Transverse colon (tissue), 4 donors: ENCODE results near the gene HIVEP3. TPM values are rescaled to one million over a fixed set of nuclear protein-coding genes. Genes with fewer than 3 reads are reported as not detected.

Experiments
- DNase-seq: peaks from one replicate; pipeline ENCODE4 v3.0.0-alpha.2; 2019
- H3K27ac ChIP-seq, 4 donors: fragments of 200-600 bp; sonication (generic); 2 replicates each; pipeline ENCODE4 v1.5.1; 2016 to 2018; ENCODE audit warnings: inconsistent platforms in 4 of 4
- H3K27me3 ChIP-seq: fragments of 200-600 bp; sonication (generic); 2 replicates; pipeline ENCODE4 v1.5.1; 2017; ENCODE audit warnings: inconsistent platforms
- H3K36me3 ChIP-seq, 4 donors: fragments of 200-600 bp; sonication (generic); 2 replicates each; pipeline ENCODE4 v1.5.1; 2017 to 2019; ENCODE audit warnings: inconsistent platforms in 4 of 4
- H3K4me1 ChIP-seq, 4 donors: fragments of 200-600 bp; sonication (generic); 2 replicates each; pipeline ENCODE4 v1.5.1; 2017 to 2020; ENCODE audit warnings: inconsistent platforms in 4 of 4
- H3K4me3 ChIP-seq, 4 donors: fragments of 200-600 bp; sonication (generic); 1 replicate in 1 of 4; 2 replicates in 3 of 4; pipeline versions ENCODE4 v1.5.1 to v1.6.1; 2017 to 2019; ENCODE audit warnings: inconsistent platforms in 4 of 4
- H3K9me3 ChIP-seq, 2 donors: fragments of 200-600 bp; sonication (generic); 2 replicates each; pipeline ENCODE4 v1.5.1; 2017 to 2019; ENCODE audit warnings: inconsistent platforms in 2 of 2
- CTCF ChIP-seq, 5 experiments: fragments of 200-600 bp in 3 of 5; fragments of 450-650 bp in 2 of 5; sonication (generic) in 3 of 5; IDR thresholded peaks; 1 replicate in 2 of 5; 2 replicates in 3 of 5; pipeline ENCODE4 v1.5.1; 2016 to 2017; ENCODE audit warnings: antibody characterized with exemption in 5 of 5, inconsistent platforms in 3 of 5, mild to moderate bottlenecking in 2 of 5, moderate library complexity in 1 of 5
- EP300 ChIP-seq: sonication (generic); formaldehyde crosslinking; IDR thresholded peaks from one replicate; pipeline ENCODE4 v1.6.1; 2017; ENCODE audit warnings: antibody characterized with exemption, low read depth
- POLR2A ChIP-seq: fragments of 450-650 bp; IDR thresholded peaks from one replicate; pipeline ENCODE4 v1.6.1; 2016; ENCODE audit warnings: antibody characterized with exemption, mild to moderate bottlenecking, moderate library complexity
- POLR2AphosphoS5 ChIP-seq, 3 donors: sonication (generic); formaldehyde crosslinking; IDR thresholded peaks; one replicate each; pipeline ENCODE4 v1.6.1; 2016; ENCODE audit warnings: antibody characterized with exemption in 3 of 3
- WGBS, 2 donors: methylation state at CpG; one replicate each; pipeline ENCODE4 v1.1.5; 2018; ENCODE audit warnings: low coverage in 1 of 2; 5-methylcytosine and 5-hydroxymethylcytosine counted together
- in situ Hi-C, 4 donors: fragments of 200-750 bp; cut with MboI; loops; one replicate each; pipeline versions ENCODE4 v1.15.0 to v1.15.1; 2017; ENCODE audit warnings: low sequenced_read_pairs in 3 of 4, low pct_ligation_motif_present in 1 of 4, low pct_unique_long_range_greater_than_20kb in 1 of 4
- intact Hi-C: fragments of 100-400 bp; cut with DNase I; formaldehyde crosslinking; loops from one replicate; pipeline ENCODE4 v1.15.1; 2023; ENCODE audit warnings: low total_unique reads
- total RNA-seq, 4 donors: library from RNA; depleted of rRNA; stranded (reverse); fragments of >200 nt; gene quantifications; one replicate each; pipeline ENCODE4 v1.1.0, GENCODE V29; 2016

Gene HIVEP3
- total RNA-seq, 4 donors from 2014 or later = 3.7 to 15.0 (median 5.2) TPM

GRCh38 chr1:41583658-41584547 lies 334.8 kb downstream of the HIVEP3 start:
- intact Hi-C loops = no loop called here
- TF ChIP-seq CTCF (IDR thresholded peaks at IDR 0.05) = no peak
- TF ChIP-seq POLR2AphosphoS5 (IDR thresholded peaks at IDR 0.05) = no peak
- TF ChIP-seq POLR2A = no peak
- no peak for TF ChIP-seq EP300
- WGBS, 2 donors = 94 to 96% methylated on average over 5 to 25 of the region's 25 CpGs

GRCh38 chr1:41582851-41583657 lies 335.7 kb downstream of the HIVEP3 start:
- Histone ChIP-seq H3K27me3 (no peaks in the 10 kb centered on the region), H3K4me3 (no peak overlapping the region), H3K36me3 (no peaks in the 10 kb centered on the region), H3K27ac (no peak overlapping the region), H3K9me3 (no peaks in the 10 kb centered on the region), H3K4me1 (no peaks in the 10 kb centered on the region)
- in situ Hi-C loops (no loop called here), intact Hi-C loops (no loop called here)
- WGBS, 2 donors = 93 to 100% methylated on average over 1 to 36 of the region's 36 CpGs
- TF ChIP-seq EP300 (no peak), POLR2A (no peak), CTCF (IDR thresholded peaks at IDR 0.05) (no peak), POLR2AphosphoS5 (IDR thresholded peaks at IDR 0.05) (no peak)
- no peak for DNase-seq

More at GRCh38 chr1:41583658-41584547, 334.8 kb downstream of the HIVEP3 start:
- DNase-seq = no peak
- Histone ChIP-seq H3K4me3 (no peak overlapping the region), H3K27me3 (no peaks in the 10 kb centered on the region), H3K9me3 (no peaks in the 10 kb centered on the region), H3K36me3 (no peaks in the 10 kb centered on the region), H3K4me1 (no peaks in the 10 kb centered on the region), H3K27ac (no peak overlapping the region)
- in situ Hi-C loops = no loop called here

- no peaks in the 10 kb centered on the region for H3K36me3 ChIP-seq
- TF ChIP-seq CTCF (IDR thresholded peaks at IDR 0.05) = no peak
- TF ChIP-seq POLR2A = no peak
- no peak for TF ChIP-seq EP300
- no peak for TF ChIP-seq POLR2AphosphoS5 (IDR thresholded peaks at IDR 0.05)
- no peaks in the 10 kb centered on the region for H3K4me1 ChIP-seq
- H3K9me3 ChIP-seq = no peaks in the 10 kb centered on the region
- no peak overlapping the region for H3K27ac ChIP-seq
- intact Hi-C loops (no loop called here), in situ Hi-C loops (no loop called here)
- H3K4me3 ChIP-seq = no peak overlapping the region
- WGBS, 2 donors = 86 to 93% methylated on average over 9 of the region's 9 CpGs
- no peak for DNase-seq
- H3K27me3 ChIP-seq = no peaks in the 10 kb centered on the region
Observed at GRCh38 chr1:41582351-41582750, 336.4 kb downstream of the HIVEP3 start.

- Histone ChIP-seq H3K27ac (no peak overlapping the region), H3K9me3 (no peaks in the 10 kb centered on the region), H3K4me3 (no peak overlapping the region), H3K27me3 (no peaks in the 10 kb centered on the region), H3K36me3 (no peaks in the 10 kb centered on the region), H3K4me1 (no peaks in the 10 kb centered on the region)
- no peak for DNase-seq
- in situ Hi-C loops (no loop called here), intact Hi-C loops (no loop called here)
- TF ChIP-seq POLR2AphosphoS5 (IDR thresholded peaks at IDR 0.05) (no peak), EP300 (no peak), POLR2A (no peak), CTCF (IDR thresholded peaks at IDR 0.05) (no peak)
- 96% methylated on average over 10 of the region's 10 CpGs; no CpG with 5 or more reads in 1 of the 2 donors for WGBS, 2 donors
Observed at GRCh38 chr1:41582004-41582325, 336.8 kb downstream of the HIVEP3 start.
